Lower leg skin (tissue), 3 donors: Measurements from ENCODE around the gene ISY1.

Experiments
- CTCF ChIP-seq, 3 donors: fragments of 450-650 bp; IDR thresholded peaks; one replicate each; pipeline ENCODE4 v1.5.1; 2016; ENCODE audit warnings: antibody characterized with exemption in 3 of 3, mild to moderate bottlenecking in 3 of 3, moderate library complexity in 2 of 3
- POLR2A ChIP-seq, 2 donors: fragments of 450-650 bp; IDR thresholded peaks; one replicate each; pipeline ENCODE4 v1.6.1; 2016 to 2017; ENCODE audit warnings: antibody characterized with exemption in 2 of 2, mild to moderate bottlenecking in 1 of 2, moderate library complexity in 1 of 2

GRCh38 chr3:129121016-129121791 is 39.7 kb downstream of the ISY1 start:
- TF ChIP-seq CTCF (IDR thresholded peaks at IDR 0.05) (no peak), POLR2A (IDR thresholded peaks at IDR 0.05) (no peak)
